HG03066 (cell line): ENCODE measurements around the gene CYP19A1.
"Not testable (repeated sequence)": the region's sequence is repeated elsewhere in the genome, so short reads cannot be mapped to it uniquely, and the experiment has no call there.

Experiments used
- ATAC-seq: cut with Tn5 transposase; IDR thresholded peaks from one replicate; pipeline ENCODE4 v1.9.1; 2021; ENCODE audit warnings: low read depth; ENCODE audit not compliant: unreplicated experiment

Gene CYP19A1

DNA sequence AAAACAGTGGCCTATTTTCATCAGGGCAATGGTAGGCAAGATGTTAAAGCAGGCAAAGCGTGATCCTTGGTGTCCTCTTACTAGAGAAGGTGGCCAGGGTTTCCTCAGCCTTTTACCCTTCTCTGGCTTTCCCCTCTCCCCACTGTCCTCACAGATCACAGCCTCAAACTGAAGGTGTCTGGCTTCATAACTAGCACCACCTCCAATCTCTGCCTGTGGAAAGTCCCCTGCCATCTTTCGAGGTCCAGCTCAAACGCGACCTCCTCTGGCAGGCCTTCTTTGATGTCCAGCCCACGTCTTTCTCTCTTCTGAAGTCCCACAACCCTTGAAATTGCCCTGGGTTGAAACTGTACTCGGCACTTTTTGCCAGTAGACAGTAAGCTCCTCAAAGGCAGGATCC, 35.9 kb downstream of the CYP19A1 start:
- ATAC-seq, result no peak

DNA sequence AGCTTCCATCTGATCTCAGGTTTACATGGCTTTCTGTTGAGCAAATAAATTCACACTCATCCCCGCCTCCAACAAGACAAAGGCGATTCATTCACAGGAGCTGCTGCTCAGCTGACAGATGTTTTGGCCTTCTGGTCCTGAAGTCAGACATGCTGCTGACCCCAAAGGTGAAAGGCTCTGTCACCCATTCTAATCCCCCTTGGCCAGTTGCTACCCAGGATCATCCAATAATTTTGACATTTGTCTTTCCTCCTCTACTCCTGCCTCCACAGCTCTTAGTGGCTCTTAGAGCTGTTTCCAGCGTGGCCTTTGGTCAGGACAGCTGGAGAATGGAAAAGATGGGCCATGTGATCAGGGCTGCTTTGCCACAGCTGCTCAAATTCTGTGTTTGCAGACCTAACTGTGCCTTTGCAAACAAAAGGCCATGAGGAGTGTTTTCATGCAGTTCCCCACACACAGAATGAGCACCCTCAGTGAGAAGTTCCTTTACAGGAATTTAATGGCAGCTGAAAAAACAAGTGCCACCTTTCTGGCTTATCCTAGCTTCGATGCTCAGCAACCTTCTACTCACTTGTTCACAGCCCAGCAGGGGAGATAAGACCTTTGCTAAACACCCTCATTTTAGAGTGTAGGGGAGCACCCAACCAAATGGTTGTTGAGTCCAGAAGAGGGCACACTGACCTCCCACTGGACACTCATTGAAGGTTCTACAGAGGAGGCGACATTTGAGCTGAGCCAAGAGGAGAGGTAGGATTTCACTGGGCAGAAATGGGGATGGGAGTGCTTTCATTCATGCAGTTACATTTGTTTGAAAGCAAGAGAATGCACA, 39.0 kb downstream of the CYP19A1 start:
- no peak for ATAC-seq

DNA sequence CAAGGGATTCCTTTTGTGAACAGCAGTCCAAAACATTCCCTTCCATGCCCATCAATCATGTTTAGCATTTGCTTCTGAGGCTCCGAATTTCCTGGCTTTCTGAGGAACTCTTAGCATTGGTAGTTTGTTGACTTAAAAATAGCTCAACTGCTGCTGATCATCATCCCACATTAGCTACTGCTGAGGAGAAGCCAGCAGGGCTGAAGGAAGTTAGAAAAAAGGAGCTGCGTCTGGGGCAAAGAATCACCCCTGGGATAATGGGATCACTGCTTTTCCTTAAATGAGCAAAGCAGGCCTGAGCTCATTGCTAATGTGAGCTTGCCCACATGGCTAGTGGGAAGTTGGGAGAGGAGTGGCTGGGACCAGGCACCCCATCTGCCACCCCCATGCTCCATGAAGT, 39.8 kb downstream of the CYP19A1 start:
- no peak for ATAC-seq

DNA sequence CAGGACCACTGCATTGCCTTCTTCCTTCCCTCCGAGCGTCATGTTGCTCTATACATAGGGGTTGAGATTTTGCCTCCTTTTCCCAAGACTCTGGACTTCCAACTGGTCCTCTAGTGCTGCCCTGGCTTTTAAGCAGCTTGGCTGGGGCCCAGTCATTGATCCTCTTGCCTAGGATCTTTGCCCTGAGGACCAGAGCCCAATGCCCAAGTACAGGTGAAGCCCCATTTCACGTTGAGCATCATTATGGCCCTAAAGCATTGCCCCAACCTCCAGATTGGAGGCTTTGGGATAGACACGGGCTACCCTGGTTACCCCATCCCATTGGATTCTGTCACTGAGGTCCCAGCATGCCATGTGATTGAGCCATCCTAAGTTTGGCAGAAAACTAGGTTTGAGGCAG, 47.7 kb downstream of the CYP19A1 start:
- ATAC-seq, result no peak

DNA sequence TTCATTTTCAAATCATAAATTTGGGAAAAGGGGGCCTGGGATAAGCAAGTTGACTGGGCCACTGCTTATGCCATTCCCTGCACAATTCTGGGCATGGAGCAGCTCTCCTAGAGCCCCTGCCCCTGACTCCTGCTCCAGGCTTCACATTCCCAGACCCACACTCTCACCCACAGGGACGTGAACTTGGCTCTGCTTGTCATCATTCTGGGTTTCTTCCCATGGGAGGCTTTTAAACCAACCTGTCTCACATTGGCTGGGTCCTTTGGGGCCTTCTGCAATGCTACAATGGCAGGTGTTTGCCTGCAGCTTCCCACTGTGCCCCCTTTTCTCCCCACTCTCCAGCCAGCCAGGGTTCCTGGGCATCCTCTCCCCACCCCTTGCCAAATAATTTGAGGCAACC, 49.1 kb downstream of the CYP19A1 start:
- no peak for ATAC-seq

DNA sequence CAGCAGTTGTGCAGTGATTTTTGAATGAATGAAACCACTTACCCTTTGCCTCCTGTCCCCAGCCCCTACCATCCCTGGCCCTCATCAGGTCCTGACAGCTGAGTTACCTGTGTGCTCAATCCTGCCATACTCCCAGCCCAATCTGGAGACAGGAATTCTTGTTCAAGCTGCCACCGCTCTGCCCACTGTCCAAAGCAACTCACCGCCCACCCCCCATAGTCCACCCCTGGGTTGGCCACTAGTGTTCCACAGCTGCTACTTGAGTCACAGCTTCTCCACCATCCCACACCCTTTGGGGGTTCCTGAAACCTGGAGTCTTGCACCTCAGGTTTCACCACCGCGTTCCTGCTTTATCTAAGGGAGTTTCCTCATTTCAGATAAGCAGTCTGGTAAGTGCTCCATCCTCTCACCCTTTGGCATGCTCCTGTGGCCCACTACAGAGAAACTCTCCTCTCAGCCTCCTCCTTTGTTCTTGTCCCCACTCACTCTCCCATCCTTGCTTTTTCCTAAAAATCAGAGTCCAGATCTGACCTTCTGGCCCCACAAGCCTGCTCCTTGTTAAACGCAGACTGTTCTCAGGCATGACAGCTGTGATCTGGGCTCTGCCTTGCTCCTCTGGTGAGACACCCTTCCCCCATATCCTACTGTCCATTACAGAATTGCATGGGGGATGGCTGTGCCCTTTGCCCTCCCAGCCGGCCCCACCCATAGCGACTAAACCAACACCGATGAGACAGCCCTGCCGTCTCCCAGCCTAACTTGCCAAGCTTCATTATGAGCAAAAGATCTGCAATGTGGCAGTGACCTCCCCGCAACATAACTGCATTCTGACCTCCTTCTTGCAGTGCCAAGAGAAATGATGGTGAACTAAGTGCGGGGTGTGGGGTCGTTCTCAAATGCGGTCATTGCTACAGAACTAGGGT, 50.0 kb downstream of the CYP19A1 start:
- no peak for ATAC-seq

DNA sequence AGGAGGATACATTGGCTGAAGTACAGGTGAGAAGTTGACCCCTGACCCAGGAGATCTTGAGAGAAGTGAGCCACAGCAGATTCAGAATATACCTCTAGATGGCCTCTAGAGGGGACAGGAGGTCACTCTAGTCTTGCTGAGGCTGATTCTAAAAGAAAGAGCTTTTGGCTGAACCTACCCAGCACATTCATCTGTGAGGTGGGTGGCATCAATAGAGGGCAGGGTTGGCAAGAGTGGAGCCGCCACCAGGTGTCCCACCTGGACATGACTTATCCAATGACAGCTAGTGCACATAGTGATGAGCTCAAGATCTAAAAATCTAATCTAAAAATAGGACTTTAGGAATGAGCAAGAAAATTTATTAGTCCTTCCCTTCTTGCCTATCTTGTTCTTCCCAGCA, 51.6 kb downstream of the CYP19A1 start:
- no peak for ATAC-seq

DNA sequence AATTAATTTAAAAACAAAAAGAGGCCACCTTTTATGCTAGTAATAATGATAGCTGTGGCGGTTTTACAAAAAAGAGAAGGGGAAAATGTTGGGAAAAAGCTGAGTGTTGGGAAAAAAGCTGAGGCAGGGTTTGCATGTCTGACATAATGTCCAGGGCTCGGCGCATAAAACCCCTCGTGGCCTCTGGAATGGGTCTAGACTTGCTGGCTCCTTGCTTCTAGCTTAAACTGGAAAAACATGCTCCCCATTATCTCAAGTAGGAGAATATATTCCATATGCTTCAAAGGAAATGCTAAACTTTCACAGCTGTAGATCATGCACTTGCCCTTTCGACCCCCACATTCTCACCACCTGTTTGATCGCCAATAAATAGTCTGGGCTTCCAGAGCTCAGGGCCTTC, 53.0 kb downstream of the CYP19A1 start:
- ATAC-seq, result no peak

DNA sequence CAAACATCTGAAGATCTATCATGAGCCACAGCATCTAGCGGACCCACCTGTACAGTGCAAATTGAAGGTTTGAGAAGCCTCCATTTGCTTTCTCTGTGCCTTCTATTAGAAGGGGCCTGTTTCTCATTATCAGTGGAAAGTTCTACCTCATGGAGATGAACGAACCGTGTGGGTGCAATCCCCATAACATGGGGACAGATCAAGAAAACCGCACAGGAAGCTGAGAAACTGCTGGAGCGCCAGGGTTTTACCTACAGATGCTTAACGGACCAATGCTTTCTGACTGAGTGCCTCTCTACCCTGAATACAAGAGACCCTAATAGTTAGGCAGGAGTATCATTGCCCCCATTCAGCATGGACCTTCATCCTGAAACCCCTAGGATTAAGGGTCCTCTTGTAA, 53.5 kb downstream of the CYP19A1 start:
- no peak for ATAC-seq

DNA sequence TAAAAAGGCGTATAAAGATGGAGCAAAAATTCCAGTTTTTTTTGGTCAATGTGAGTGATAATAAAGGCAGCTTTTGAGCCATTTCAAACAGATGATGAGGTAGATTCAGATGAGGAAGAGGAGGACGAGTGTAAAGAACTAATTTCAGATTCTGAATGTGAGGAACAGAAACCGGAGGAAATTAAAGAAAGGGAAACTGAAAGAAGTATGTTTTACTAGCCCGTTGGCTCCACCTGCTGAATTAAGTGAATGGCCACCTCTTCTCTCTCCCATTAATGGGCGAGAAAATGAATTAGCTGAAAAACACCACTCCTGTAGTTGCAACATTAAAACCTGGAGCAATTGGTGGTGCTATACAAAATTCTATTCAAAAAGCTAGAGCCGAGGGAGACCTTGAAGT, 55.4 kb downstream of the CYP19A1 start:
- no peak for ATAC-seq

DNA sequence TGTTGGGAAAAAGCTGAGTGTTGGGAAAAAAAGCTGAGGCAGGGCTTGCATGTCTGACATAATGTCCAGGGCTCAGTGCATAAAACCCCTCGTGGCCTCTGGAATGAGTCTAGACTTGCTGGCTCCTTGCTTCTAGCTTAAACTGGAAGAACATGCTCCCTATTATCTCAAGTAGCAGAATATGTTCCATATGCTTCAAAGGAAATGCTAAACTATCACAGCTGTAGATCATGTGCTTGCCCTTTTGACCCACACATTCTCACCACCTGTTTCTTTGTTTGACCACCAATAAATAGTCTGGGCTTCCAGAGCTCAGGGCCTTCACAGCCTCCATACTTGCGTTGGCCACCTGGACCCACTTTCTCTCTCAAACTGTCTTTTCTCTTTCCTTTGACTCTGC, 56.2 kb downstream of the CYP19A1 start:
- not testable (repeated sequence) for ATAC-seq

DNA sequence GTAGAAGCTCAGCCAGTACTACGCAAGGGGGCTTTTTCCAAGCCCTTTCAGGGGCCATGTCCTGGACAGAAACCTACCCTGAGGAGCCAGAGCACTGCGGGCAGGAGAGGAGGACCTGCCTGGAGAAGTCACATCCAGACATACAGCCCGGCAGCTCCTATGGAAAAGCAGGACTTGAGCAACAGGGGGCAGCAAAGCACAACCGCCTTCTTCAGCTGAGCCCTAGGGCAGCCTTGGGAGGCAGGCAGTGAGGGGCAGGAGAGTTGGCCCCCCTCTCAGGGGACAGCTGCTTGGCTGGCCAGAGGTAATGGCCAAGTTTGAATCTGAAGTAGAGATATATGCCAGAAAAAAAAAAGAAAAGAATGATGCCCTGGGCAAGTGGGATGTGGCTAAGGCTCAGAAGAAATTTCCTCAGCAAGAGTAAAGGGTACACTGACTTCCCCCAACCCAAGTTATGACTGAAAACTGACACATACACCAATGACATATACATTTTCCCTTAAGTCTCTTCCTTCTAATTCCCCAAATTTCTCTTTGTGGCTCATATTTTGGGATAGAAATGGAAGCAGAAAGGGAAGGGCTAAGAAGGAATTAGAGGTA, 56.9 kb downstream of the CYP19A1 start:
- ATAC-seq, result no peak

DNA sequence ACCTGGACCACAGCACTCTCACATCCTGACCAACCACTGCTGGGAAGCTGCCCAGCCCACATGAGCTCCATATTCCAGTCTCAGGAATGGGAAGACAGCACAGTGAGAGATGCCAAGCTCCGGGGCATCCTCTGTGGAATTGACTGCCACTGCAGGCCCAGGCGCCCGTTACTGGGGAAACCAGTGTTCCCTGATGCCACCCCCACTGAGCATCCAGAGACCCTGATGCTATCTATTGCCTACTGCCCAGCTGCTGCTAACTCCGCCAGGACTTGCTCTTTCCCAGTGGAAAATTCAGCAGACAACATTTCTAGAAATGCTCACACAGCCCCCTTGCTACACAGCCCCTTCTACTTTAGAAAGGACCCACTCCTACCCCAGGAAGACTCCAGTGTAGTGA, 57.6 kb downstream of the CYP19A1 start:
- ATAC-seq, result no peak

DNA sequence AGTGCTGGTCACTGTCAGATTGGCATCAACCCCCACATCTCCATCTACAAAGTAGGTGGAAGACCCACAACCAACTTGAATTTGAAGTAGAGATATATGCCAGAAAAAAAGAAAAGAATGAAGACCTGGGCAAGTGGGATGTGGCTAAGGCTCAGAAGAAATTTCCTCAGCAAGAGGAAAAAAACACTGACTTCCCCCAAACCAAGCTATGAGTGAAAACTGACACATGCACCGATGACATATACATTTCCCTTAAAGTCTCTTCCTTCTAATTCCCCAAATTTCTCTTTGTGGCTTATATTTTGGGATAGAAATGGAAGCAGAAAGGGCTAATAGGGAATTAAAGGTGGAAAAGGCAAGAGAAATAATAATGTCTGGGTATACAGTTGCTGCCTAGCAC, 59.0 kb downstream of the CYP19A1 start:
- ATAC-seq, result no peak

DNA sequence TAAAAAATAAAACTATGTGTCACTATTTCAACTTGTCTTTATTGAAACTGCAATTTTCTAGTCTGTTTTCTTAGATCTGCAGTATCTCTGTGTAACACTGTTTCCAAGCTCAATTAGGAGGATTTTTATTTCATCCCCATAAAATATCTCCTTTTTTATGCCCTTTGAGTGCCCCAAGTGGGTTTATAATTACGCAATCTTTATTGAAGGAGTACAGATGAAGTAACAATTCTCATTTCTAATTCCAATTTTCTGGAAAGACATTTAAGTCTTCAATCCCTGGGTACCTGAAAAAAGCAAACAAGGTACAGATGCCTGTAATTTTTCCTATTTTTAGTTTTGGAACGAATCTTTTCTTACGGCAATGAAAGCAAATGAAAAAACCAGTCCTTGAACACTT, 61.3 kb downstream of the CYP19A1 start:
- ATAC-seq, result no peak

DNA sequence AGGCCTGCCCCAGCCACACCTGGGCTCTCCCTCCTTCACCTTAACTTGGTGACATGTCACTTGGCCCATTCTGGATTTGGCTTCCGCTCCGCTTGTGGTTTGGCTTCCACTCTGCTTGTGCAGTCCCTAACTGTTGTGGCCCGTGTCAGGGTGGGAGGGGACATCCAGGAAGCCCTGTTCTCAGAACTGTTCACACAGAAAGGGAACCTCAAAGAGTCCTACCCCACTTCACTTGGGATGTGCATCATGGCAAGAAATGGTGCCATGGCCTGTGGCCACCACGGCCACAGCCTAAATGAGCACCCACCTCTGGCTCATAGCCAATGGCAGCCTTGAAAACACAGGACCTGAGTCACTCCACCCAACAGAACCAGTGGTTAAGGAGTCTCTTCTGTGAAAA, 63.4 kb downstream of the CYP19A1 start:
- ATAC-seq, result no peak

DNA sequence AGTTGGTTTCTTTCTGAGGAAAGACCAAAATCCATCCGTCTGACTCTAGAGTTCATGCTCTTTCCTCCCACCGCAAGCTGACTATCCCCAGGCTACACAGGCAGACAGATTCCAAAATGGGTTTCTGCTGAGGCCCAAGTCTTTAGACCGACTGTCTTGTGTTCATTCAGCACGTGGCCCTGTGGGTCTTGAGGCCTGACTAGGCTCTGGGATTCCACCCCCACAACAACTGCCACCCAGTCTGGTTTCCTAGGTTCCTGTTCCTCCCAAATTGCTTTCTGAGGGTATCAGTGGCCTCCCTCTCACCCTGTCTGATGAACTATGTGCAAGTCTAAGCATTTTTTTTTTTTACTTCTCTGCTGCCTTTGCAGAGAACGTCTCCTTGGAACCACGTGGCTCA, 67.7 kb downstream of the CYP19A1 start:
- no peak for ATAC-seq

DNA sequence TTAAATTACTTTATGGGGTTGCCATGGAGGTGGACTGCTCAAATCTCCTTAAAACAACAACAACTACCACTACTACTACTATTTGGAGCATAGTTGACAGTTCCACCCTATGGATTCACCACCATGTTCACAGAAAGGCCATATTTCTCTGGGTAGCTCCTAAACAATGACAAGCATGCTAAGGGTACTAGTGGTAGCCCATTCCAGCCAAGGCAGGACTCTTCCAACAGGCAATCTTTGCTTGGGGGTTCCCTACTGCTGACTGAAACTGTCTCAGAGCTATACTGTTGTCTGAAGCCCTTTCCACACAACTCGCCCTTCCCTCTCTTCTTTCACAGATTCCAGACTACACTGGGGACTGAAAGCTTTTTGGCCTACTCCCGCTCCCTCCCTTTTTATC, 68.9 kb downstream of the CYP19A1 start:
- no peak for ATAC-seq

DNA sequence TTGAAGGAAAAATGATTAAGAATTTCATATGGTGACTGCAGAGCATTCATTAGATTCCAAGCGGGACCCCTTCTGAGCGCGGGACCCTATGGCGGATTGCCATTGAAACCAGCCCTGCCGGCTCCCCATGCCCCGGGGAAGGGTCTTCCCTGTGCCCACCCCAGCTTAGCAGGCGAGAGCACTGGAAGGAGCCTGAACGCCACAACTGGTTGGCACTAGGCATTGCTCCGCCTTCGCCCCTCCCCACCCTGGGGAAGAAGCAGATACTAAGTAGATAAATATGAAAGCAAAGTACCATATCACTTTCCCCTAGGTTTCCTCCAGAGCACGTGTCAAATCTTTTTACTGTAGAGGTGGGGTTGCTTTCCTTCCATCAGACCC, 70.7 kb downstream of the CYP19A1 start:
- ATAC-seq, result no peak

DNA sequence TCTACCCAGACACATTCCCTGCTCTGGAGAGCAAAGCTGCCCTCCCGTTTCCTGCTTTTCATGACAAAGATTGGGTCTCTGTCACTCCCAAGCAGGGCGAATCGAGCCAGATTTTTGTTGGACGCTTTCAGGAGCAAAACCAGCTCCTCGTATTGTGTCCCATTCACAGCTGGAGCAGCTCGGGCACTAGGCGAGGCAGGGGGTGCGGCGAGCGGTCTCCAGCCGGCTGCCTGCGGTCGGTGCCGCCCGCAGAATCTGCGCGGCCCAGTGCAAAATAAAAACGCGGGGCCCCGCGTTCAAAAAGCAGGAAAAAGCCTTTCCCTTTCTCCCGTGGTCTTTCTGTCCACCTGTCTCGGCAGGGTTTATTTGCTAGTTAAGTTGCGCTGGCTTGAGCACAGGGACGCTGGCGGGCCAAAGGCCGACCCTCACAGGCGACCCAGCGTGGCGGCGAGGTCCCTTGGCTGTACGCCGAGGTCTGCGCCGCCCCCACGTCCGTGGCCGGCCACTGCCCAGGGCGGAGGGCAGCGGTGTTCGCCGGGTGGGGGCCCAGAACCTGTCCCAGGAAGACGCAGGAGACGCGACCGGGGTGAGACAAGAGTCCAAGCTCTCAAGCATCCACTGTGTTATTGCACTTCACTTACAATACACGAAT, 71.2 kb downstream of the CYP19A1 start:
- no peak for ATAC-seq

DNA sequence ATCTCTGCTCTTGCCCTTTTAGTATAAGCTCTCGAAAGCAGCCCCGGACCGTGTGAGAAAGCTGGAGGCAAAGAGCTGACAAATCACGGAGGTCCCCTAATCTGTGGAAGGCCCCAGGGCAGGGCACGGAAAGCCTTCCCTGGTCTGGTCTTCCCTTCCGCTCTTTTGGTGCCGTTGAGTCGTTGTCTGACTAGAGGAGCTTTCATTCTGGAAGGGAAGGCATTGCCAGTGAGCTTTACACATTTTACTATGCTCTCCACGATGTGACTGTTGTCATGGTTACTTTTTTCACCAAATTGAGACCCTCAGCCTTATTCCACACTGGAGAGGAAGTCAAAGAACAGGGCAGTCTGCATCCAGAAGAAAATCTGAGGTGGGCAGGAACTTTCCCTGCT, 71.7 kb downstream of the CYP19A1 start:
- no peak for ATAC-seq
